ENCODE results near the gene NDUFB5.
"Not testable (repeated sequence)": the region's sequence is repeated elsewhere in the genome, so short reads cannot be mapped to it uniquely, and the experiment has no call there.

NDUFB5 gene

GRCh38 chr3:179642871-179643270 is 38.3 kb downstream of the NDUFB5 start:
- Histone ChIP-seq H3K4me3 (ENCODE audit: low read length) (no peak overlapping the region), H3K27me3 (ENCODE audit: control insufficient read depth, insufficient read depth, low read length) (no peaks in the 10 kb centered on the region), H3K9ac (ENCODE audit: low read length) (no peak overlapping the region), H3K9me3 (ENCODE audit: control insufficient read depth, low read depth, low read length) (no peaks in the 10 kb centered on the region), H3K4me1 (ENCODE audit: control insufficient read depth, low read depth, low read length) (peaks cover 4% of the 10 kb centered on the region), H3K36me3 (ENCODE audit: control insufficient read depth, low read depth, low read length) (no peaks in the 10 kb centered on the region), H3K27ac (ENCODE audit: low read length) (no peak overlapping the region)

GRCh38 chr3:179643837-179644236 is 39.2 kb downstream of the NDUFB5 start:
- not testable (repeated sequence) for H3K27ac ChIP-seq (ENCODE audit: low read length); H3K9me3 ChIP-seq (ENCODE audit: control insufficient read depth, low read depth, low read length); H3K4me1 ChIP-seq (ENCODE audit: control insufficient read depth, low read depth, low read length); H3K27me3 ChIP-seq (ENCODE audit: control insufficient read depth, insufficient read depth, low read length); H3K36me3 ChIP-seq (ENCODE audit: control insufficient read depth, low read depth, low read length); H3K9ac ChIP-seq (ENCODE audit: low read length); H3K4me3 ChIP-seq (ENCODE audit: low read length)

GRCh38 chr3:179646177-179646576 is 41.6 kb downstream of the NDUFB5 start:
- Histone ChIP-seq H3K4me3 (ENCODE audit: low read length) (no peak overlapping the region), H3K9me3 (ENCODE audit: control insufficient read depth, low read depth, low read length) (no peaks in the 10 kb centered on the region), H3K9ac (ENCODE audit: low read length) (no peak overlapping the region), H3K27ac (ENCODE audit: low read length) (no peak overlapping the region), H3K27me3 (ENCODE audit: control insufficient read depth, insufficient read depth, low read length) (no peaks in the 10 kb centered on the region), H3K4me1 (ENCODE audit: control insufficient read depth, low read depth, low read length) (peaks cover 4% of the 10 kb centered on the region), H3K36me3 (ENCODE audit: control insufficient read depth, low read depth, low read length) (no peaks in the 10 kb centered on the region)

DNA sequence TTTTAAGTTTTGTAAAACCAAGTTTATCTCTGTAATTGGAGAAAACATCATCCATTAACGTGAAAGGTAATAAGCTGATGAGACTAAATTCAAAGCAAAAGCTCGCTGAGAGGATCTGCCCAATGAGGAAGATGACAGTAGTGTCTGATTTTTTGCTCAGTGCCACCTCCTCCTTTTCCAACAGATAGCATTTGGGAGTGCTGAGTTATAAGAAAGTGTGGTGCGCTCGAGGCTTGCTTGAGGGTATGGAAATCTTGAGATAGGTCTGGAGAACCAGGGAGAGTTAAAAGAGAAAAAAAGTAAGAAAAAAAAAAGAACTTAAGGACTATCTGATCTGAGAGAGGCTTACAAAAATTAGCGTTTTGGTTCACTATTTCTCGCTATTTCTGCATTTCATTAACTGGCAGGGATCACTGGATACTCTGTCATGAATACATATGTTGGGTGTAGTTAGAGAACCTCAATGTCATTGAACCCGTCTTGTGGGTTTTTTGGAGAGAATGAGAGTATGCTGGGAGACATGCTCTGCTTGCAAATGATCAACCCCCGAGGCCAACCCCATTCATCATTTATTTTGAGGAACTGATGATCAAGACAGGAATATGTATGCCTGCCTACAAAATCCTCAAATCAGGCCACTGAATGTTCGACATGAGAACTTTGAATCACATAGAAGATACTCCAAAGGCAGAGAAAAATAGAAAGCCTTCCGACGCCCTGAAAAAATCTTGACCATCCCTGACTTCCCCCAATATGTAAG is 47.3 kb downstream of the NDUFB5 start:
- Histone ChIP-seq H3K4me1 (ENCODE audit: control insufficient read depth, low read depth, low read length) (peaks cover 4% of the 10 kb centered on the region), H3K27ac (ENCODE audit: low read length) (no peak overlapping the region), H3K9me3 (ENCODE audit: control insufficient read depth, low read depth, low read length) (no peaks in the 10 kb centered on the region), H3K4me3 (ENCODE audit: low read length) (peak overlapping the region; percentile 74), H3K9ac (ENCODE audit: low read length) (peak overlapping the region; percentile 82), H3K27me3 (ENCODE audit: control insufficient read depth, insufficient read depth, low read length) (peaks cover 10% of the 10 kb centered on the region), H3K36me3 (ENCODE audit: control insufficient read depth, low read depth, low read length) (no peaks in the 10 kb centered on the region)

DNA sequence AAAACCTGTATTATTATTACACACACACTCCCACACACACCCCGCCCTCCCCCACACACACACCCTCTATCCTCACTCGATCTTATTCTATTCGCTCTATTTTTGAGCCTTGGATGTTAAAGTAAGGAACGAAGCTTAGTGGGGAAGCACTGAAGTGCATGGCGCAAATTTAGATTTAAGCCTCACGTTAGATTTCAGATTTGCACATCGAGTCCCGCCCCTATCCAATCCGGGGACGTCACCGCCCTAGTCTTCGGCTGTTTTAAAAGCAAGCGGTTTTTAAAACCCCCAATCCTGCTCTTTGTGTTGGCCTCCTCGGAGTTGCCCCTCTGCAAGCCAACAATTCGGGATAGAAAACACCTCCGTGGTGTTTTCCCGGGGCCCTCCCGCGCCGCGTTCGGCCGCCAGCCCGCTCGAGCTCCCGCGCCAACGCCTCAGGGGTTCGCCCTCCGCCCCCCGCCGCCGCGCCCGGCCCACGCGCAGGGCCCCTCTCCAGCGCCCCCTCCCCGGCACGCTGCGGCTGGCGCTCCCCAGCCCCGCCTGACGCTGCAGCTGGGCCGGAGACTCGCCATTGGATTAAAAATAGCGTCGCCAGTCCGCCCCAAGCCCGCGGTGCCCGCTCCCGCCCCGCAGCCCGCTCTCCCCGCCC is 48.0 kb downstream of the NDUFB5 start, which contains the start of gene USP13:
USP13 (plus strand) TSS at position 594 of the 649 bp plus-strand sequence. CDS start 186 bp downstream, outside the sequence.
- peak within 1 kb of the TSS; percentile 58 for H3K27ac ChIP-seq (ENCODE audit: low read length)
- peaks cover 4% of the 10 kb centered on the region for H3K4me1 ChIP-seq (ENCODE audit: control insufficient read depth, low read depth, low read length)

GRCh38 chr3:179653096-179653797 is 48.7 kb downstream of the NDUFB5 start:
- peak overlapping the region; percentile 81 for H3K4me3 ChIP-seq (ENCODE audit: low read length)
- H3K4me1 ChIP-seq (ENCODE audit: control insufficient read depth, low read depth, low read length) = peaks cover 4% of the 10 kb centered on the region
- peaks cover 10% of the 10 kb centered on the region for H3K27me3 ChIP-seq (ENCODE audit: control insufficient read depth, insufficient read depth, low read length)
- no peaks in the 10 kb centered on the region for H3K36me3 ChIP-seq (ENCODE audit: control insufficient read depth, low read depth, low read length)
- peak overlapping the region; percentile 87 for H3K9ac ChIP-seq (ENCODE audit: low read length)
- no peaks in the 10 kb centered on the region for H3K9me3 ChIP-seq (ENCODE audit: control insufficient read depth, low read depth, low read length)
- peak overlapping the region; percentile 43 for H3K27ac ChIP-seq (ENCODE audit: low read length)

More for the DNA sequence above, 48.0 kb downstream of the NDUFB5 start, which contains the start of gene USP13:
- H3K9me3 ChIP-seq (ENCODE audit: control insufficient read depth, low read depth, low read length) = no peaks in the 10 kb centered on the region
- no peaks in the 10 kb centered on the region for H3K36me3 ChIP-seq (ENCODE audit: control insufficient read depth, low read depth, low read length)
- H3K9ac ChIP-seq (ENCODE audit: low read length) = peak within 1 kb of the TSS; percentile 87
- peak within 1 kb of the TSS; percentile 81 for H3K4me3 ChIP-seq (ENCODE audit: low read length)
- peaks cover 10% of the 10 kb centered on the region for H3K27me3 ChIP-seq (ENCODE audit: control insufficient read depth, insufficient read depth, low read length)

DNA sequence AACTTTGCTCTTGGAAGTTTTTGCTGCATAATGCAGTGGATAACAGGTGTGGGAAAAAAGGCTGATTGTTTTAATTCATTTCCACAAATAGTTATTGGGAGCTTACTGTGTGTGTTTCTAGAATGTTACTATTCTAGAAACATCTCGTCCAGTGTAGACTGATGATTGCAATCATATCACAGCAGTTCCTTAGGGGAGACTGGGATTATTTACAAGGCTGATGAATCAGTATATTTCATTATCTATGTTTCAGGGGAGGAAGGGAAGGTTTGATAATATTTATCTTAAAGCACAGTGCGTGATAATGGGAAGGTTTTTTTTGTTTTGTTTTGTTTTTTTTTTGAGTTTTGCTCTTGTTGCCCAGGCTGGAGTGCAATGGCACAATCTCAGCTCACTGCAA is 50.6 kb downstream of the NDUFB5 start:
- Histone ChIP-seq H3K36me3 (ENCODE audit: control insufficient read depth, low read depth, low read length) (no peaks in the 10 kb centered on the region), H3K9me3 (ENCODE audit: control insufficient read depth, low read depth, low read length) (no peaks in the 10 kb centered on the region), H3K4me3 (ENCODE audit: low read length) (peak overlapping the region; percentile 81), H3K4me1 (ENCODE audit: control insufficient read depth, low read depth, low read length) (peaks cover 4% of the 10 kb centered on the region), H3K9ac (ENCODE audit: low read length) (no peak overlapping the region), H3K27me3 (ENCODE audit: control insufficient read depth, insufficient read depth, low read length) (peaks cover 10% of the 10 kb centered on the region), H3K27ac (ENCODE audit: low read length) (no peak overlapping the region)

DNA sequence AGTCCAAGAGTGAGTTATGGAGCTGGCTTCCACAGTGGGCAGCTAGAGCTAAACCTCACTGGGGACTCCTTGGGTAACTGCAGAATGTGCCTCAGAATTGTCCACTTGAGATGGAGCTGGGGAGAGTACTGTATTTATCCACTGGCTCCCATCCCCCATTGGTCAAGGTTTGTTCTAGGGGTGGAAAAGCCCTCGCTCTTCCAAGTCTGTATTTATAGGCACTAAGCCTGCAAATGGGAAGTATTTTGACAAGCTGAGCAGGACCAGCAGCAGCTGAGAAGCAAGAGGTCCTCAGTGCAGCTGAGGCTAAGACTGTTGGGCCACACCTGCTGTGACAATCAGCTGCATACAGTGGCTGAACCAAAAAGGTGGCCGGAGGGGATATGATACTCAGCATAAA is 54.0 kb downstream of the NDUFB5 start:
- Histone ChIP-seq H3K36me3 (ENCODE audit: control insufficient read depth, low read depth, low read length) (no peaks in the 10 kb centered on the region), H3K9ac (ENCODE audit: low read length) (no peak overlapping the region), H3K27me3 (ENCODE audit: control insufficient read depth, insufficient read depth, low read length) (no peaks in the 10 kb centered on the region), H3K9me3 (ENCODE audit: control insufficient read depth, low read depth, low read length) (no peaks in the 10 kb centered on the region), H3K4me3 (ENCODE audit: low read length) (no peak overlapping the region), H3K4me1 (ENCODE audit: control insufficient read depth, low read depth, low read length) (peaks cover 8% of the 10 kb centered on the region), H3K27ac (ENCODE audit: low read length) (no peak overlapping the region)

DNA sequence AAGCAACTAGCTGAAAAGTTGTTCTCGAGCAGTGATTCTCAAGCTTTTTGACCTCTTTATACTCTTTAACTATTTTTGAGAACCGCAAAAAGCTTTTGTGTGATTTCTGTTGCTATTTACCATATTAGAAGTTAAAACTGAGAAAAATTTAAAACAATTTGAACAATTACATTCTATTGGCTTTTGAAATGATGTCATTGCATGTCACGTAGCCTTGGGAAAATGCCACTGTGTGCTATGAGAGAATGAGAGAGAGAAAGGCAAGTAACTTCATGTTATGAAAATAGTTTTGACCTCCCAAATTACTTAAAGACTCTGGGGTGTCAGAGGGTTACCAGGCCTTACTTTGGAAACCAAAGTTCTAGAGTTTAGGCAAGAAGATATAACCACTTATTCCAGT is 56.3 kb downstream of the NDUFB5 start:
- Histone ChIP-seq H3K4me1 (ENCODE audit: control insufficient read depth, low read depth, low read length) (peaks cover 6% of the 10 kb centered on the region), H3K9me3 (ENCODE audit: control insufficient read depth, low read depth, low read length) (no peaks in the 10 kb centered on the region), H3K4me3 (ENCODE audit: low read length) (no peak overlapping the region), H3K27ac (ENCODE audit: low read length) (no peak overlapping the region), H3K9ac (ENCODE audit: low read length) (no peak overlapping the region), H3K36me3 (ENCODE audit: control insufficient read depth, low read depth, low read length) (no peaks in the 10 kb centered on the region), H3K27me3 (ENCODE audit: control insufficient read depth, insufficient read depth, low read length) (no peaks in the 10 kb centered on the region)

DNA sequence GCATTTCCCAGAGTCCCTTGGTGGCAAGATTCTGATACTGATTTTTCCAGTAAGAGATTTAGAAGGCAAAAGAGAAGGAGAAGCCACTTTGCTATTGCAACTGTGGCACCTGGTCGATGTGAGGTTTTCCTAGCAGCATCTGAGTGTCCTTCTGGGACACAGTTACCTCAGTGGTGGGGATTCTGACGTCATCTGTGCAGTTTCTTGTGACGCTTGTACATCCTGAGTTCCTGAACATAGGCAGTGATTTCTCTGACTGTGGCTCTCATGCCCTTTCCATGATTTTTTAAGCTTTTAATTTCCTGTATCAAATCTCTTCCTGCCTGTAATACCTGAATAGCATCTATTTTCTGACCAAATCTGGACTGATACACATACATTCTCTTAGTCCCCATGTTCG is 57.2 kb downstream of the NDUFB5 start:
- Histone ChIP-seq H3K9ac (ENCODE audit: low read length) (no peak overlapping the region), H3K36me3 (ENCODE audit: control insufficient read depth, low read depth, low read length) (no peaks in the 10 kb centered on the region), H3K4me1 (ENCODE audit: control insufficient read depth, low read depth, low read length) (peaks cover 15% of the 10 kb centered on the region), H3K9me3 (ENCODE audit: control insufficient read depth, low read depth, low read length) (no peaks in the 10 kb centered on the region), H3K27ac (ENCODE audit: low read length) (no peak overlapping the region), H3K27me3 (ENCODE audit: control insufficient read depth, insufficient read depth, low read length) (no peaks in the 10 kb centered on the region), H3K4me3 (ENCODE audit: low read length) (no peak overlapping the region)

GRCh38 chr3:179663093-179663492 is 58.5 kb downstream of the NDUFB5 start:
- no peak overlapping the region for H3K9ac ChIP-seq (ENCODE audit: low read length)
- no peaks in the 10 kb centered on the region for H3K36me3 ChIP-seq (ENCODE audit: control insufficient read depth, low read depth, low read length)
- peaks cover 18% of the 10 kb centered on the region for H3K4me1 ChIP-seq (ENCODE audit: control insufficient read depth, low read depth, low read length)
- no peaks in the 10 kb centered on the region for H3K27me3 ChIP-seq (ENCODE audit: control insufficient read depth, insufficient read depth, low read length)
- H3K9me3 ChIP-seq (ENCODE audit: control insufficient read depth, low read depth, low read length) = no peaks in the 10 kb centered on the region
- H3K27ac ChIP-seq (ENCODE audit: low read length) = no peak overlapping the region
- no peak overlapping the region for H3K4me3 ChIP-seq (ENCODE audit: low read length)
